ENCODE results near the gene RPS6KL1.
A peak's percentile ranks its signal among the peaks of the same experiment; 100 is the strongest.

Gene RPS6KL1

GRCh38 chr14:74922752-74923401 lies at the start of gene RPS6KL1:
Gene RPS6KL1 (minus strand): TSS chr14:74923260. CDS start chr14:74921541, 1,719 bp downstream.
- no peak for TF ChIP-seq ZNF274 (IDR thresholded peaks at IDR 0.05; ENCODE audit: low read depth, low read length)
- H3K4me3 ChIP-seq (ENCODE audit: low read length): peak within 1 kb of the TSS; percentile 54; the same call in 1 of the 2 replicates

- TF ChIP-seq ZNF274 (IDR thresholded peaks at IDR 0.05; ENCODE audit: low read depth, low read length): no peak
- H3K4me3 ChIP-seq (ENCODE audit: low read length): no peak overlapping the region
These were observed 45.8 kb upstream of the RPS6KL1 start for GRCh38 chr14:74968811-74969210.

GRCh38 chr14:74965486-74966153 lies 42.6 kb upstream of the RPS6KL1 start:
- H3K4me3 ChIP-seq (ENCODE audit: low read length): no peak overlapping the region
- TF ChIP-seq ZNF274 (IDR thresholded peaks at IDR 0.05; ENCODE audit: low read depth, low read length): no peak

- TF ChIP-seq ZNF274 (IDR thresholded peaks at IDR 0.05; ENCODE audit: low read depth, low read length): no peak
- H3K4me3 ChIP-seq (ENCODE audit: low read length): no peak overlapping the region
These were observed 41.9 kb upstream of the RPS6KL1 start for GRCh38 chr14:74964787-74965485.

- no peak overlapping the region for H3K4me3 ChIP-seq (ENCODE audit: low read length)
- TF ChIP-seq ZNF274 (IDR thresholded peaks at IDR 0.05; ENCODE audit: low read depth, low read length): no peak
These were observed 40.7 kb upstream of the RPS6KL1 start for GRCh38 chr14:74963705-74964271.

GRCh38 chr14:74963178-74963704 lies 40.2 kb upstream of the RPS6KL1 start:
- TF ChIP-seq ZNF274 (IDR thresholded peaks at IDR 0.05; ENCODE audit: low read depth, low read length): no peak
- no peak overlapping the region for H3K4me3 ChIP-seq (ENCODE audit: low read length)

- TF ChIP-seq ZNF274 (IDR thresholded peaks at IDR 0.05; ENCODE audit: low read depth, low read length): no peak
- H3K4me3 ChIP-seq (ENCODE audit: low read length): no peak overlapping the region
These were observed 39.4 kb upstream of the RPS6KL1 start for GRCh38 chr14:74962493-74962892.

GRCh38 chr14:74962046-74962445 lies 39.0 kb upstream of the RPS6KL1 start:
- no peak overlapping the region for H3K4me3 ChIP-seq (ENCODE audit: low read length)
- no peak for TF ChIP-seq ZNF274 (IDR thresholded peaks at IDR 0.05; ENCODE audit: low read depth, low read length)

- no peak overlapping the region for H3K4me3 ChIP-seq (ENCODE audit: low read length)
- no peak for TF ChIP-seq ZNF274 (IDR thresholded peaks at IDR 0.05; ENCODE audit: low read depth, low read length)
These were observed 38.3 kb upstream of the RPS6KL1 start for GRCh38 chr14:74961238-74961911.

GRCh38 chr14:74960736-74961135 lies 37.7 kb upstream of the RPS6KL1 start:
- no peak overlapping the region for H3K4me3 ChIP-seq (ENCODE audit: low read length)
- no peak for TF ChIP-seq ZNF274 (IDR thresholded peaks at IDR 0.05; ENCODE audit: low read depth, low read length)

- no peak for TF ChIP-seq ZNF274 (IDR thresholded peaks at IDR 0.05; ENCODE audit: low read depth, low read length)
- H3K4me3 ChIP-seq (ENCODE audit: low read length): no peak overlapping the region
These were observed 36.6 kb upstream of the RPS6KL1 start for GRCh38 chr14:74959596-74960180.

- no peak for TF ChIP-seq ZNF274 (IDR thresholded peaks at IDR 0.05; ENCODE audit: low read depth, low read length)
- H3K4me3 ChIP-seq (ENCODE audit: low read length): no peak overlapping the region
These were observed 33.4 kb upstream of the RPS6KL1 start for GRCh38 chr14:74956280-74957072.

- no peak overlapping the region for H3K4me3 ChIP-seq (ENCODE audit: low read length)
- no peak for TF ChIP-seq ZNF274 (IDR thresholded peaks at IDR 0.05; ENCODE audit: low read depth, low read length)
These were observed 32.9 kb upstream of the RPS6KL1 start for GRCh38 chr14:74956027-74956279.

All from GM08714 (cell line).